NT2/D1 (cell line): ENCODE data around the gene CCDC13.

ENCODE experiments used
- SUZ12 ChIP-seq: IDR thresholded peaks from 2 replicates; pipeline ENCODE4 v1.6.1; 2011; ENCODE audit not compliant: insufficient read length, insufficient read depth; ENCODE audit errors: extremely low read depth
- ZNF274 ChIP-seq: IDR thresholded peaks from 2 replicates; pipeline ENCODE4 v1.6.1; 2011; ENCODE audit warnings: mild to moderate bottlenecking, low read depth, low read length

GRCh38 chr3:42730294-42730693, 42.8 kb downstream of the CCDC13 start:
- no peak for TF ChIP-seq SUZ12
- no peak for TF ChIP-seq ZNF274
